Lower lobe of right lung (tissue), 2 donors: ENCODE measurements around the gene FILIP1L. TPM values are rescaled to one million over a fixed set of nuclear protein-coding genes. Genes with fewer than 3 reads are reported as not detected.

ENCODE experiments used
- ATAC-seq, 2 donors: fragments of 200-7000 bp; cut with Tn5 transposase; one replicate each; pipeline ENCODE4 v1.9.1; 2020 to 2022; ENCODE audit warnings: mild to moderate bottlenecking in 2 of 2, moderate library complexity in 2 of 2
- DNase-seq: peaks from one replicate; pipeline ENCODE4 v3.0.0-alpha.2; 2020
- H3K27ac ChIP-seq: fragments of 200-600 bp; one replicate; pipeline ENCODE4 v1.8.0; 2022
- H3K27me3 ChIP-seq: fragments of 200-600 bp; one replicate; pipeline ENCODE4 v1.8.0; 2022; ENCODE audit warnings: low read depth
- H3K36me3 ChIP-seq: fragments of 200-600 bp; one replicate; pipeline ENCODE4 v1.8.0; 2022; ENCODE audit warnings: mild to moderate bottlenecking
- H3K4me1 ChIP-seq: fragments of 200-600 bp; one replicate; pipeline ENCODE4 v1.8.0; 2022
- H3K4me3 ChIP-seq: fragments of 200-600 bp; one replicate; pipeline ENCODE4 v1.8.0; 2022; ENCODE audit warnings: mild to moderate bottlenecking
- H3K9me3 ChIP-seq: fragments of 200-600 bp; one replicate; pipeline ENCODE4 v1.8.0; 2022
- CTCF ChIP-seq: fragments of 200-600 bp; IDR thresholded peaks from one replicate; pipeline ENCODE4 v1.8.0; 2022; ENCODE audit warnings: antibody characterized with exemption, mild to moderate bottlenecking
- intact Hi-C: fragments of 100-400 bp; cut with DNase I; formaldehyde crosslinking; loops from one replicate; pipeline ENCODE4 v1.11.0; 2022
- total RNA-seq: library from RNA; stranded (reverse); fragmentation: NEBNext Ultra II Directional; extraction: Animal tissue kit (Norgen Biotek cat#: 25700); gene quantifications from one replicate; pipeline ENCODE4 v1.2.1, GENCODE V29; 2021
- donor health status: DM: no; HTN: yes; CAD: no; lungs with severe emphysema.

FILIP1L gene
- total RNA-seq, 1 donor from 2014 or later = 25.0 TPM

- H3K9me3 ChIP-seq = no peaks in the 10 kb centered on the region
- TF ChIP-seq CTCF = no peak
- DNase-seq (no peak), ATAC-seq (no peak)
- H3K27me3 ChIP-seq = no peaks in the 10 kb centered on the region
- peaks cover 22% of the 10 kb centered on the region for H3K4me1 ChIP-seq
- H3K4me3 ChIP-seq = no peak overlapping the region
- H3K36me3 ChIP-seq = no peaks in the 10 kb centered on the region
- H3K27ac ChIP-seq = no peak overlapping the region
- intact Hi-C loops = no loop called here
Observed at GRCh38 chr3:99915906-99916432, 198.3 kb downstream of the FILIP1L start.

GRCh38 chr3:99911433-99911832, 202.9 kb downstream of the FILIP1L start:
- no peaks in the 10 kb centered on the region for H3K27me3 ChIP-seq
- H3K36me3 ChIP-seq = no peaks in the 10 kb centered on the region
- no peaks in the 10 kb centered on the region for H3K4me1 ChIP-seq
- no peaks in the 10 kb centered on the region for H3K9me3 ChIP-seq
- no peak for TF ChIP-seq CTCF
- H3K4me3 ChIP-seq = no peak overlapping the region
- no peak overlapping the region for H3K27ac ChIP-seq
- intact Hi-C loops = no loop called here
- ATAC-seq (no peak), DNase-seq (no peak)

- Histone ChIP-seq H3K27ac (no peak overlapping the region), H3K9me3 (no peaks in the 10 kb centered on the region), H3K4me1 (no peaks in the 10 kb centered on the region), H3K36me3 (no peaks in the 10 kb centered on the region), H3K27me3 (no peaks in the 10 kb centered on the region), H3K4me3 (no peak overlapping the region)
- intact Hi-C loops = no loop called here
- no peak for ATAC-seq
- DNase-seq = no peak
- TF ChIP-seq CTCF = no peak
Observed at GRCh38 chr3:99910752-99911290, 203.5 kb downstream of the FILIP1L start.

- no peaks in the 10 kb centered on the region for H3K36me3 ChIP-seq
- no peaks in the 10 kb centered on the region for H3K9me3 ChIP-seq
- ATAC-seq (no peak), DNase-seq (no peak)
- H3K4me3 ChIP-seq = no peak overlapping the region
- intact Hi-C loops = no loop called here
- no peaks in the 10 kb centered on the region for H3K27me3 ChIP-seq
- H3K4me1 ChIP-seq = no peaks in the 10 kb centered on the region
- no peak for TF ChIP-seq CTCF
- H3K27ac ChIP-seq = no peak overlapping the region
Observed at GRCh38 chr3:99909714-99910495, 204.4 kb downstream of the FILIP1L start.

GRCh38 chr3:99907959-99908544, 206.2 kb downstream of the FILIP1L start:
- DNase-seq = no peak
- H3K36me3 ChIP-seq = no peaks in the 10 kb centered on the region
- intact Hi-C loops = no loop called here
- no peaks in the 10 kb centered on the region for H3K4me1 ChIP-seq
- no peaks in the 10 kb centered on the region for H3K27me3 ChIP-seq
- no peak for TF ChIP-seq CTCF
- no peak overlapping the region for H3K27ac ChIP-seq
- ATAC-seq = no peak
- H3K9me3 ChIP-seq = no peaks in the 10 kb centered on the region
- H3K4me3 ChIP-seq = no peak overlapping the region
